OCI-LY1 (cell line): ENCODE data around the gene TPO.
"Not testable (repeated sequence)": the region's sequence is repeated elsewhere in the genome, so short reads cannot be mapped to it uniquely, and the experiment has no call there.

Experiments used
- H2AFZ ChIP-seq: fragments of 200-600 bp; sonication (generic), shearing (Covaris generic); 2 replicates; pipeline ENCODE4 v1.6.0; 2014; ENCODE audit warnings: antibody characterized with exemption, mild to moderate bottlenecking, low read length
- H3F3A ChIP-seq: fragments of 200-600 bp; sonication (generic), shearing (Covaris generic); 2 replicates; pipeline ENCODE4 v1.6.0; 2014; ENCODE audit warnings: mild to moderate bottlenecking, antibody characterized with exemption, low read length, moderate library complexity; ENCODE audit not compliant: insufficient read depth
- H3K27ac ChIP-seq: fragments of 200-600 bp; sonication (generic); 2 replicates; pipeline ENCODE4 v1.5.1; 2014; ENCODE audit warnings: low read length, mixed run types, mild to moderate bottlenecking, low read depth; ENCODE audit not compliant: poor library complexity, severe bottlenecking
- H3K27me3 ChIP-seq: fragments of 200-600 bp; sonication (generic); 2 replicates; pipeline ENCODE4 v1.6.0; 2014; ENCODE audit warnings: antibody characterized with exemption, mild to moderate bottlenecking, low read length, moderate library complexity; ENCODE audit not compliant: insufficient read depth
- H3K36me3 ChIP-seq: fragments of 200-600 bp; sonication (generic); 2 replicates; pipeline ENCODE4 v1.6.1; 2014; ENCODE audit warnings: mild to moderate bottlenecking, antibody characterized with exemption, low read length, moderate library complexity, mixed read lengths; ENCODE audit not compliant: insufficient read depth
- H3K4me1 ChIP-seq: fragments of 200-600 bp; sonication (generic); 2 replicates; pipeline ENCODE4 v1.5.1; 2014; ENCODE audit warnings: mild to moderate bottlenecking, low read length, moderate library complexity; ENCODE audit not compliant: insufficient read depth, severe bottlenecking
- H3K4me2 ChIP-seq: fragments of 200-600 bp; sonication (generic), shearing (Covaris generic); 2 replicates; pipeline ENCODE4 v1.6.1; 2014; ENCODE audit warnings: low read length
- H3K4me3 ChIP-seq: fragments of 200-600 bp; sonication (generic); 2 replicates; pipeline ENCODE4 v1.5.1; 2014; ENCODE audit warnings: low read length, low read depth, mild to moderate bottlenecking, mixed read lengths; ENCODE audit not compliant: poor library complexity, severe bottlenecking
- H3K79me2 ChIP-seq: fragments of 200-600 bp; shearing (Covaris generic); 2 replicates; pipeline ENCODE4 v1.6.1; 2016; ENCODE audit warnings: mixed run types, low read length, mixed read lengths; ENCODE audit not compliant: insufficient read depth
- H3K9ac ChIP-seq: fragments of 200-600 bp; sonication (generic), shearing (Covaris generic); 2 replicates; pipeline ENCODE4 v1.6.1; 2014; ENCODE audit warnings: mild to moderate bottlenecking, low read length, mixed read lengths
- H3K9me2 ChIP-seq: fragments of 200-600 bp; sonication (generic), shearing (Covaris generic); 2 replicates; pipeline ENCODE4 v1.6.1; 2014; ENCODE audit warnings: low read depth, mild to moderate bottlenecking, low read length, mixed read lengths
- H3K9me3 ChIP-seq: fragments of 200-600 bp; shearing (Covaris generic); 2 replicates; pipeline ENCODE4 v1.6.1; 2014; ENCODE audit warnings: low read length, mixed read lengths
- H4K20me1 ChIP-seq: fragments of 200-600 bp; sonication (generic), shearing (Covaris generic); 2 replicates; pipeline ENCODE4 v1.6.0; 2016; ENCODE audit warnings: mild to moderate bottlenecking, low read length; ENCODE audit not compliant: insufficient read depth
- CTCF ChIP-seq: fragments of 200-600 bp; sonication (generic), shearing (Covaris generic); IDR thresholded peaks from 2 replicates; pipeline ENCODE4 v1.5.1; 2017; ENCODE audit warnings: mild to moderate bottlenecking, antibody characterized with exemption, low read length, moderate library complexity, mixed read lengths
- EZH2 ChIP-seq: fragments of 200-600 bp; sonication (generic), shearing (Covaris generic); IDR thresholded peaks from 2 replicates; pipeline ENCODE4 v1.8.0; 2017; ENCODE audit warnings: borderline replicate concordance, mixed run types, mild to moderate bottlenecking, antibody characterized with exemption, low read length, moderate library complexity, mixed read lengths

The TPO gene

GRCh38 chr2:1489486-1489885, 76.2 kb downstream of the TPO start:
- TF ChIP-seq CTCF (no peak), EZH2 (no peak)
- Histone ChIP-seq H3F3A (no peaks in the 10 kb centered on the region), H4K20me1 (no peaks in the 10 kb centered on the region), H3K9ac (no peak overlapping the region), H3K9me2 (no peaks in the 10 kb centered on the region), H3K4me1 (no peaks in the 10 kb centered on the region), H3K4me3 (no peak overlapping the region), H3K36me3 (no peaks in the 10 kb centered on the region), H3K9me3 (no peaks in the 10 kb centered on the region), H3K4me2 (no peak overlapping the region), H3K27ac (no peak overlapping the region), H3K79me2 (no peaks in the 10 kb centered on the region), H2AFZ (no peak overlapping the region), H3K27me3 (no peaks in the 10 kb centered on the region; the same call in 1 of the 2 replicates)

GRCh38 chr2:1490381-1490780, 77.1 kb downstream of the TPO start:
- not testable (repeated sequence) for H3K9me3 ChIP-seq, H3K27me3 ChIP-seq, H3K27ac ChIP-seq, H2AFZ ChIP-seq, H3F3A ChIP-seq, H4K20me1 ChIP-seq, H3K9ac ChIP-seq, H3K9me2 ChIP-seq, H3K4me3 ChIP-seq, H3K79me2 ChIP-seq, H3K36me3 ChIP-seq, H3K4me2 ChIP-seq, H3K4me1 ChIP-seq

- H3K27me3 ChIP-seq = peaks cover under 1% of the 10 kb centered on the region; the same call in 1 of the 2 replicates
- no peak overlapping the region for H3K9ac ChIP-seq
- H3F3A ChIP-seq = no peaks in the 10 kb centered on the region
- no peaks in the 10 kb centered on the region for H3K36me3 ChIP-seq
- H3K9me2 ChIP-seq = no peaks in the 10 kb centered on the region
- no peaks in the 10 kb centered on the region for H4K20me1 ChIP-seq
- H2AFZ ChIP-seq = no peak overlapping the region
- TF ChIP-seq CTCF (no peak), EZH2 (no peak)
- no peaks in the 10 kb centered on the region for H3K79me2 ChIP-seq
- H3K9me3 ChIP-seq = no peaks in the 10 kb centered on the region
- H3K27ac ChIP-seq = no peak overlapping the region
- no peaks in the 10 kb centered on the region for H3K4me1 ChIP-seq
- no peak overlapping the region for H3K4me2 ChIP-seq
- H3K4me3 ChIP-seq = no peak overlapping the region
Observed at GRCh38 chr2:1491751-1492150, 78.5 kb downstream of the TPO start.

GRCh38 chr2:1492231-1492630, 79.0 kb downstream of the TPO start:
- not testable (repeated sequence) for H3K27me3 ChIP-seq, H3K79me2 ChIP-seq, H3K36me3 ChIP-seq, H3K9ac ChIP-seq, H3K9me3 ChIP-seq, H4K20me1 ChIP-seq, H3K4me3 ChIP-seq, H3K4me1 ChIP-seq, H3F3A ChIP-seq, H3K27ac ChIP-seq, H2AFZ ChIP-seq, H3K9me2 ChIP-seq, H3K4me2 ChIP-seq
